GM19467 (cell line): Measurements from ENCODE around the gene SVBP.
A peak's percentile ranks its signal among the peaks of the same experiment; 100 is the strongest.
"Not testable (repeated sequence)": the region's sequence is repeated elsewhere in the genome, so short reads cannot be mapped to it uniquely, and the experiment has no call there.

Source experiments
- ATAC-seq: cut with Tn5 transposase; IDR thresholded peaks from one replicate; pipeline ENCODE4 v1.9.1; 2021; ENCODE audit warnings: mild to moderate bottlenecking, moderate library complexity; ENCODE audit not compliant: unreplicated experiment

Gene SVBP, protein sequence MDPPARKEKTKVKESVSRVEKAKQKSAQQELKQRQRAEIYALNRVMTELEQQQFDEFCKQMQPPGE

DNA sequence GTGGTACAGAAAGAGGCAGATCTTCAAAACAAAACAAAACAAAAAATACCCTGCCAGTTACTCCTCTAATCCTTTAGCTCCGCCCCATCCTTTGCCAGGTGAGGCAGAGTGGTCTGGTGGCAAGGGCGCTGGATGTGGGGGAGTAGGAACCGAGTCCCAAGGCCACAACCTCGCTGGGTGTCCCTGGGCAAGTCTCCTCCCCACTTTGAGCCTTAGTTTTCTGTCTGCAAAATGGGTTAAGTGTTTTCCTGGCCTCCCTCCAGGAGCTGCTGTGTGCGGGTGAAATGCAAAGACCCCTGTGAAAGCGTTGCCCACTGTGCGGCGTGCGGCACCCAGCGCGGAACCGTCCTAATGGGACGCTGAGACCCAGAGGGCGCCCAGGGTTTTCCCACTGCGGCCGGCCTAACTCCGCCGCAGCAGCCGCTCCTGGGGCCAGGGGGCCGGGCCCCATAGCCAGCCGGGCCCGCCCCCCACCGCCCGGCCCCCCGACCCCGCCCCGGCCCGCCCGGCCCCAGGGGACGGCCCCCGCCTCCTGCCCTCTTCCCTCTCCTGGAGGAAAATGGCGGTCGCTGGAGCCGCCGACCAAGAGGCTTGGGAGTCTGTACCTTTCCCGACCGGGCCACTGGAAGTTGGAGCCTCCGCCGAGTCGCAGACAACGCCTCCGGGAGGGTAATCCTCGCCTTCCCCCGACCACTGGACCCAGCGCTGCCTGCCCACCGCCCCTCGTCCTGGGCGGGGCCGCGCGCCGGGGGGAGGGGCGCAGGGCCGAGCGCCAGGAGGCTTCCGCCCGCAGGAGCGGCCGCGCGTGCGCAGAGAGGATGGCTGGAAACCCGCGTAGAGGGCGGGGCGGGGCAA is at the start of gene SVBP, which contains the start of gene ERMAP:
Gene SVBP (minus strand): TSS at position 813 of the 855 bp plus-strand sequence. CDS start 853 bp downstream, outside the sequence.
Gene ERMAP (plus strand): TSS at position 538 of the 855 bp plus-strand sequence. CDS start 13,327 bp downstream, outside the sequence.
- ATAC-seq, result peak; percentile 75

DNA sequence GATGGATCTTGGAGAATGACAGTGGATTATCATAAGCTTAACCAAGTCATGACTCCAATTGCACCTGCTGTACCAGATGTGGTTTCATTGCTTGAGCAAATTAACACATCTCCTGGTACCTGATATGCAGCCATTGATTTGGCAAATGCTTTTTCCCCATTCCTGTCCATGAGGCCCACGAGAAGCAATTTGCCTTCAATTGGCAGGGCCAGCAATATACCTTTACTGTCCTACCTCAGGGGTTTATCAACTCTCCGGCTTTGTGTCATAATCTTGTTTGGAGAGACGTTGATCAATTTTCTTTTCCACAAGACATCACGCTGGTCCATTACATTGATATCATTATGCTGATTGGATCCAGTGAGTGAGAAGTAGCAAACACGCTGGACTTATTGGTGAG is 49.4 kb upstream of the SVBP start:
- ATAC-seq, result no peak

DNA sequence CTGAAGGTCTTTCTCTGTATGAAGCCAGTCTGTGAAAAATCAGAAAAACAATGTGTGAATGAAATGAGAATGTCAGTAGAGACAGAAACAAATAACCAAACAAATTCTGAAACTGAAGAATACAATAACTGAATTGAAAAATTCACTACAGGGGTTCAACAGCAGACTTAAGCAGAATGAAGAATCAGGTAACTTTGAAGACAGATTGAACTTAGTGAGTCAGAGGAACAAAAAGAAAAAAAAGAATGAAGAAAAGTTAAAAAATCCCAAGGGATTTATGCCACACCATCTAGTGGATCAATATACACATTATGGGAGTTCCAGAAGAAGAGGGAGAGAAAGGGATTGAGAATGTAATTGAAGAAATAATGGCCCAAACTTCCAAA is 43.8 kb upstream of the SVBP start:
- no peak for ATAC-seq

DNA sequence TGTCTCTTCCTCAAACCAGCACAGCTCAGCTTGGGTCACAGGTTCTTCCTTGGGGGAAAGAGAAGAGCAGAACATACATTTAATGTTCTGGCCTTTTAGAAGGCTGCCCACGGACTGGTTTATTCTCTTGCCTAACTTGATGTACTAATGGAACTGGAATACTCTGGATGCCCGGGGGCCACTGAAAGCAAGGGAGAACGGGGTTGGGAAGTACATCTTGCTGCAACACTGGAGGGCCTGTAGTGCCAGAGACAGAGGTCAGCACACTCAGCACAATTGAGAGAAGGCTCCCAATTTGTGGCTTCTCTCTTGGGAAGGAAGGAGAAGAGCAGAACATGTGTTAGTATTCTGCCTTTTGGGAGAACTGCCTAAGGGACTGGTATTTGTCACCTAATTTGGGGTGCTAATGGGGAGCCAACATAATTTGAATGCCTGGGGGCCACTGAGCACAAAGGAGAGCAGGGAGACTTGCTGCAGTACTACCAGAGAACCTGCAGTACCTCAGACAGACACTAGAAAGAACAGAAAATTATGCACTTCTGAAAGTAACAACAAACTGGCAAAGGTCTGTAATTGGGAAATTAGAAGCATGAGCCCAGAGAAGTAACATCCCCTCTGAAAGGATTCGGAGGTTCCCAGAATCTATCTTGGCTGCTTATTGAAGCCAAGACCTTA is 43.3 kb upstream of the SVBP start:
- ATAC-seq, result no peak

DNA sequence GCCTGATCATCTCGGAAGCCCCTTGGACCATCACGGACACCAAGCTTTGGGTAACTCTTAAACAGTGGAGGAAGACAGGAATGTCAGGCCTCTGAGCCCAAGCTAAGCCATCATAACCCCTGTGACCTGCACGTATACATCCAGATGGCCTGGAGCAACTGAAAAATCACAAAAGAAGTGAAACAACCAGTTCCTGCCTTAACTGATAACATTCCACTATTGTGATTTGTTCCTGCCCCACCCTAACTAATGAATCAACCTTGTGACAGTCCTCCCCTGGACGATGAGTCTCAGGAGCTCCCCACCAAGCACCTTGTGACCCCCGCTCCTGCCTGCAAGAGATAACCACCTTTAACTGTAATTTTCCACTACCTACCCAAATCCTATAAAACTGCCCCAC is 42.2 kb upstream of the SVBP start:
- not testable (repeated sequence) for ATAC-seq

DNA sequence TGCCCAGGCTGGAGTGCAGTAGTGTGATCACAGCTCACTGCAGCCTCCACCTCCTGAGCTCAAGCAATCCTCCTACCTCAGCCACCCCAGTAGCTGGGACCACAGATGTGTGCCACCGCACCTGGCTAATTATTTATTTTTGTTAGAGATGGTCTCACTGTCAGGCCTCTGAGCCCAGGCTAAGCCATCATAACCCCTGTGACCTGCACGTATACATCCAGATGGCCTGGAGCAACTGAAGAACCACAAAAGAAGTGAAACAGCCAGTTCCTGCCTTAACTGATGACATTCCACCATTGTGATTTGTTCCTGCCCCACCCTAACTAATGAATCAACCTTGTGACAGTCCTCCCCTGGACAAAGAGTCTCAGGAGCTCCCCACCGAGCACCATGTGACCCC is 39.4 kb upstream of the SVBP start:
- not testable (repeated sequence) for ATAC-seq

DNA sequence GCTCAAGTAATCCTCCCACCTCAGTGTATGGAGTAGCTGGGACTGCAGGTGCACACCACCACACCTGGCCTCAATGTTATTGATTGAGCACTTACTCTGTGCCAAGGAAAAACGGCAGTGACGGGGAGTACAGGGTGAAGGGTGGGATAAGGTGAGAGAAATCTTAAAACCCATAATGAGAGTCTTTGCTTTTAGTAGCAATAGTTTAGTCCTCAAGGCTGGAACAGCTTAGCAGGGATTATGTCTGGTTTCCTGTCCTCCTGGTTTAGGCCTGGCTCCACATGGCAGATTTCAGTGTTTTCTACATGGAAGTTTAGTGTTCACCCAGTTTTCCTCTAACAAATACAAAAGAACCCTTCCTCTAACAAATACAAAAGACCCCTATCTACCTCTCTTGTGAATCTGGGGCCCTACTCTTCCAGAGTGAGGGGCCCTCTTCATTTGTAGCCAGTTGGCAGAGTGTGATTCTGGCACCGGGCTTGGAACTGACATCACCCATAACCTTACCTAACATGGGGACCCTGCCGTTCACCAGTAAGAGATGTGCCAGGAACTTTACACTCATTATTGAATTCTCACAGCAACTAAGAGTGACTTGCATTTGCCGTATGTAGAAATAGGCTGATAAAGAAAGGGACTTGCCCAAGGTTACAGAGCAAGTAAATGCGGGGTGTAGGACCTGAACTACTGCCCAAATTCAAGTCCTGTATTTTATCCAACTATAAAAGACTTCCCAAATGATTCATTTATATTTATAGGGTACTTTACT is 36.1 kb upstream of the SVBP start:
- ATAC-seq, result no peak

DNA sequence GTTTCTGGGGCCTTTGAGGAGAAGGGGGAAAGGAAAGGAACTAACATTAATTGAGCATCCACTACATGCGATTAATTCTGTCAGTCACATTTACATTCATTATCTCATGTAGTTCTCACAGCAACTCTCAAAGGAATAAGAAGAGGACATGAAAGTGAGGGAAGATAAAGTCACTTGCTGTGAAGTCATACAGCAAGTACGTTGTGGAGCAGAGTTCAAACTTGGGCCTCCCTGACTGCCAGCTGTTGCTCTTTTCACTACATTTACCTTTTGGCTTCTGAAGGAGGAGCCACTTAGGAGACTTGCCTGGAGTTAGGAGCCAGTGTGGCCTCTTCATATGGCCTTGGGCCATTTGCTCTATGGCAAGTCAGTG is 35.4 kb upstream of the SVBP start:
- ATAC-seq, result no peak

DNA sequence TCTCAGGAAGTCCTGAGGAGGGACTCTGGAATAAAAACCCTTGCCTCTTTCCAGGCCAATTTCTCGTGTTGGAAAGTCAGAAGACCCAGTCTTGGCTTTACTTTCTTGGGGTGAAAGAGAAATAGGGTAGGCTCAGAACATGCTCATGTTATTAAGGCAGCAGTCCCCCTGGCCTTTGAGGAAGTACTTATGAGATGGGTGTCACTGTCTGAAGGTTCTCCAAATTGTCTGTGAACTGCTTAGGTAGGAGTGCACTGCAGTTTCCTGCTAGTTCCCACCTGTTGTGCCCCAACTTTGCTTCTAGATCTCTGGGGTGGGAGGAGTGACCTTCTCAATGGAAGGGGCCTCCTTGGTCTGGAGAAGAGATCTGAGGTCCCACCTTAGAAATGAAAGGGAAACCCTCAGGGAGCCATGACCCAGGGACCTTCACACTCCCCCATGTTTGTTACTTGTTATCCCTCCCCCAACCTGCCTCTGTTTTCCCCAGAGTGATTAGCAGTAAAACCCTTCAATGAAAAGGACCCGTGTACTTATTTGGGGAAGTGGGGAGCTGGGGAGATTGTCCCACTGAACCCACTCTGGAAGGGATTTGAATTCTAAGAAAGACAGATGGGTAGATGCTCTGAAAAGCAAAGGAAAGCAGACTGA is 34.9 kb upstream of the SVBP start:
- ATAC-seq, result no peak

DNA sequence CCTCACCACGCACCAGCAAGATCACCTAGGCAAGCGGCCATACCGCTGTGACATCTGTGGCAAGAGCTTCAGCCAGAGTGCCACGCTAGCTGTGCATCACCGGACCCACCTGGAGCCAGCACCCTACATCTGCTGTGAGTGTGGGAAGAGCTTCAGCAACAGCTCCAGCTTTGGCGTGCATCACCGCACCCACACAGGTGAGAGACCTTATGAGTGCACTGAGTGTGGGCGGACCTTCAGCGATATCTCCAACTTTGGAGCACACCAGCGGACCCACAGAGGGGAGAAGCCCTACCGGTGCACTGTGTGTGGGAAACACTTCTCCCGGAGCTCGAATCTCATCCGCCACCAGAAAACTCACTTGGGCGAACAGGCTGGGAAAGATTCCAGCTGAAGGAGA is 34.2 kb upstream of the SVBP start:
- no peak for ATAC-seq

DNA sequence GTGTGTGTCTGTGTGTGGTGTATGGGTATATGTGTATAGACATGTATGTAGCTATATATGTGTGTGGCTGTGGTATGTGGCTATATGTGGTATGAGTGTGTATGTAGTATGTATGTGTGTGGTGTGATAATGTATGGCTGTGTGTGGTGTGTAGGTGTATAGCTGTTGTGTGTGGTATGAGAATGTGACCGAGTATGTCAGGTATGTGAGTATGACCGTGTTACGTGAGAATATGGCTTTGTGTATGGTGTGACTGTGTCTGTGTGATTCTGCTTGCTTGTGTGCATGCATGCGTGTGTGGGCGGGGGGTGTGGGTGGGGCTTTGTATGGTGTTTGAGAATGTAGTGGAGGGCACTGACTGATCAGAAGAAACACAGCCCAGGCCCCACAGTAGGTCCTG is 32.7 kb upstream of the SVBP start:
- ATAC-seq, result no peak

DNA sequence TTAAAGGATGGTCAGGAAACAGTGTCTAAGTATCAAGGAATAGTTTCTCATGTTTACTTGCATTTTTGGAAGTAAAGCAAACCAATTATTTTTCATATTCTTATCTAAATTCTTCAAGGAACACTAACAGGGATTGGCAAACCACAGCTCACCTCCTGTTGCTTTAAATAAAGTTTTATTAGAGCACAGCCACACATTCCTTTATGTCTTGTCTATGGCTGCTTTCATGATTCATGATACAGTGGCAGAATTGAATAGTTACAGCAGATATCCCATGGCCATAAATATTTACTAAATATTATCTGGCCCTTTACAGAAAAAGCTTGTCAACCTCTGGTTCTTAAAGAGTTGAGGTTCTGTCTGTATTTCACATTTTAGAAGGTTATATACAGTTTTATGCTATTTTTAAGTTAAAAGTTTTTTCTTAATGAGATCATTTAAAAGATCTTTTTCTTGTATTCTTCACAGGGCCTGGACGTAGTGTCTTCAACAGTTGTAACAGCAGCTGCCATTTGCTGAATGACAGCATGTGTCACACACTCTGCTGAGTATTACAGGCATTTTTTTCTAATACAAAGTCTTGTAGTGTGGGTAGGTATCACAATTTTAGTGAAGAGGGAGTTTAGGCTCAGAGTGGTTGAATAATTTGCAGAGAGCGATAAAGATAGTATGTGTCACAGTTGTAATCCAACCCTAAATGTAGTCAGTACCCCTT is 31.8 kb upstream of the SVBP start:
- no peak for ATAC-seq

DNA sequence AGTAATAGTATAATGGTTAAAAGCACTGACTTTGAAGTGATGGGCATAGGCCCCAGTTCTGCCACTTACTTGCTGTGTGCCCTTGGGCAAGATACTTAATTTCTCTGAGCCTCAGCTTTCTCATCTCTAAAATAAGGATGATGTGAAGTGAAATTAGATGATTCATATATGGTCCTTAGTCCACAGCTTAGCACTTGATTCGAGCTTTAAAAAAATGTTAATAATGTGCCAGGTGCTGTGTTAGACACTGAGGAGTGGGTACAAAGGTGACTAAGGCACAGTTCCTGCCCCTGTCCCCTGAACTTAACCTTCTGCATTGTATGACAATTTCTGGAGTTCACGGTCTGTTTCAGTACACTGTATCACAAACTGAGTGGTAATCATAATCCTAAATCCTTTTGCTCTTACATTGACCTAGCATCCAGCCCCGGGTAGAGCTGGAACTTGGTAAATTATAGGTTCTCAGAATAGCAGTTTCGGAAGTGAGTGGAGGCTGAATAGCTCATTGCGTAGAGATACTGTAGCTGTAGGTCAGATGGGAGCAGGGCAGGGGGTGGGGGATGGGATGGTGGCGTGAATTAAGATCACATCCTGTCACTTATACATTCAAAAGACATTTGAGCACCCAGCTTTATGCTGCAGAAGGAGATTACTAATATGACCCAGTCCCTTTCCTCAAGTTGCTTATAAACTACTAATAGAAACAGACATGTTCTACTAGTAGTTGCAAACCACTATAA is 30.7 kb upstream of the SVBP start:
- no peak for ATAC-seq

DNA sequence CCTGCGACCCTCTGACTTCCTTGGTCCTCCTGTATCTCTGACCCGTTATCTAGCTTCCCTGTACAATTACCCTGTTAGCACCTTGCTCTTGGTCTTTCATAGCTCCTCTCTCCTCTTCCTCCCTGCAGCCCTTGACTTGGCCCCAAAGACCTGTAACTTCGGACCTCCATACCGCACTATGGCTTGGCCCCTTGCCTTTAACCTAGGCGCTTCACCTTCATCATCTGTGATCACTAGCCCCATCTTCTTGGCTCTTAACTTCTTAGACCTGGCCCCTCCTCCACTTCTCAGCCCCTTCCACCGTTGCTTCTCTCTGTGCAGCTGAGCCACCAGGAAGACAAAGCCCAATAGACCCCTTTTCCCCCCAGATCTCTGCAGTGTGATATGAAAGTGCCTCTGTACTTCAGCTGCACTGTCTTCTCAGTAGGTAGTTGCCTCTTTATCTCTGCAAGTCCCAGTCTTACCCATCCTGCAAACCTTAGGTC is 30.0 kb upstream of the SVBP start:
- ATAC-seq, result no peak

DNA sequence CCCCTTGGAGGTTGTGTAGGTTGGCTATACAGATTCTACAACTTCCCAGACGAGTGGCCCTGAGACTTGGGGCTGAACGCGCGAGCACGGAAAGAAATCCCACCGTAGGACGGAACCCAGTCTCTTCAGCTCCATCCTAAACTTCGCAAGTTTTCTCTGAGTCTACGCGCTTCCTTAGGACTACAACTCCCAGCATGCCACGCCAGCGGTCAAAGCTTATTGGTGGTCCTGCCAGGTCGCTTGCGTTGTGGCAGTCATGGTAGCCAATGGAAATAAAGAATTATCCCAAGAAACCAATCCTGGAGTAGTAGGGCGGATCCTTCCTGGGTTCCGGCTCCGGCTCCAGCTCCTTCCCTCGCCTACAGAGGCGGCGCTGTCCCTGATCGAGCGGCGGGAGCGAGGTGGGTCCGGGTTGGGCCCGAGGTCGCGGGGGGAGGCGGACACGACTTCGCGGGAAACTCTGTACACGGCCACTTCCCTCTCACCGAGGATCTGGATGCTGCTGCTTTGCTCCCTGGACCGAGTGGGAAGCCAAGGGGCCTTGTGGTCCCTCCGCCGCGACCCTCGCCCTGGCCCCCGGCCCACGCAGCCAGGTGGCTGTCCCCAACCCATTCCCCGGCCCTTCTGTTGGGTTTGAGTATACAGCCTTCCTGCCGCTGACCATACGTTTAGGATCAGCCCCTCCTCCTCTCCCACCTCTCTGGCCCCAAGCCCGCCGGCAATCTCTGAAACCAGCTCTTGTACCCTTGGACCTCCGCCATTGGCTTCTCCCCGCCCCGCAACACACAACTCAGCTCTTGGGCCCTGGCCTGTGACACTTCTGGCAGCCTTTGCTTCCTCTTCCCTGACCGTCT is 29.3 kb upstream of the SVBP start, which contains the start of gene ZNF691:
Gene ZNF691 (plus strand): TSS at position 357 of the 854 bp plus-strand sequence. CDS start 3,046 bp downstream, outside the sequence.
- peak; percentile 93 for ATAC-seq

DNA sequence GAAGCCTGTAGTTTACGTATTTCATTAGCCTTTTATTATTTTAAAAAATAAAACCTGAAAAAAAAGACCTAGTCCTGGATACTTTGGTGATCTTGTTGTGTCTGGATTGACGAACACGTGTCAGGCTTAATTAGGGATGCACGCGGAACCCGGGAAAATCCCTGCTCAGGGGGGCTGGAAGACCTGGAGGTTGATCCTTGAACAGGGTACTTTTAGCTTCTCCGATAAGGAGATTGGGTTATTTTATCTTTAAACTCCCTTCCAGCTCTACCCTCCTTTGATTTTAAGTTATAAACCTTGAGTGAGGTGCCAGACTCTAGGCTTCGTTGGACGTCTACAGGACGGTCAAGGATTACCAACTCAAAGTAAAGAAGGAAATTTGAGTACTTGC is 28.7 kb upstream of the SVBP start:
- ATAC-seq, result no peak

DNA sequence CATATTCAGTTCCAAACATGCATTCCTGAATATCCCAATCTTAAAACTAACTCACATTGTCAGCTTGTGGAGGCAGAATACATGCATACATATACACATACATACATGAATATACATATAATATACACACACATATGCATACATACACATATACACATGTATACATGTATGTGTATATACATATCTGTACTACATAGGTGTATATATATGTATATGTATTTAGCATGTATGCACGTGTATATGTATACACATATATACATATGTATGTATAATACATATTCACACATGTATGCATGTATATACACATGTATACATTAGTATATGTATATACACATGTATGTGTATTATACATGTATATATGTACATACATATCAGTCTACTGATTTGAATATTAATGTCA is 28.0 kb upstream of the SVBP start:
- no peak for ATAC-seq

DNA sequence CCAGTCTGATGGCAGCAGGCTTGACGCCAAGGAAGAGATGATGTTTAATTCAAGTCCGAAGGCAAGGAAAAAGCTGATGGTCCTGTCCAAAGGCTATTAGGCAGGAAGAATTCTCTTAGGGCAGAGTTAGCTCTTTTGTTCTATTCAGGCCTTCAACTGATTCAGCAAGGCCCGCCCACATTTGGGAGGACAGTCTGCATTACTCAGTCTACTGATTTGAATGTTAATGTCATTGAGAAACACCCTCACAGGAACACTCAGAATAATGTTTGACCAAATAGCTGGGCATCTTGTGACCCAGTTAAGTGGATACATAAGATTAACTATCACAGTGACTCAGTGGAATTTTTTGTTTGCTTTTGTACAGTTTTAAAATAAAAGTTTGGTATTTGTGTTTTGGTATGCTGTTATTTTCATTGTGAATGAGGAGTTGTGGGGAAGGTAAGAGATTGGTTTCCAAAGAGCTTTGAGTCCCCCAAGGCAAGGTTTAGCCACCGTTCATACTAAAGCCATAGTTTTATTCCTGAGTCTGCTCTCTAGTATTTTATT is 27.5 kb upstream of the SVBP start:
- no peak for ATAC-seq
